HL-60/S4 treated with phorbol 12-myristate 13-acetate at 8.2 ng/mL for 4 days and 3 days (cell line): ENCODE measurements around the gene SCNN1A.

Experiments
- in situ Hi-C: fragments of 300-500 bp; cut with MboI; formaldehyde crosslinking; loops from 2 replicates; pipeline ENCODE4 v1.15.0; 2022; ENCODE audit warnings: low sequenced_read_pairs

Gene SCNN1A

DNA sequence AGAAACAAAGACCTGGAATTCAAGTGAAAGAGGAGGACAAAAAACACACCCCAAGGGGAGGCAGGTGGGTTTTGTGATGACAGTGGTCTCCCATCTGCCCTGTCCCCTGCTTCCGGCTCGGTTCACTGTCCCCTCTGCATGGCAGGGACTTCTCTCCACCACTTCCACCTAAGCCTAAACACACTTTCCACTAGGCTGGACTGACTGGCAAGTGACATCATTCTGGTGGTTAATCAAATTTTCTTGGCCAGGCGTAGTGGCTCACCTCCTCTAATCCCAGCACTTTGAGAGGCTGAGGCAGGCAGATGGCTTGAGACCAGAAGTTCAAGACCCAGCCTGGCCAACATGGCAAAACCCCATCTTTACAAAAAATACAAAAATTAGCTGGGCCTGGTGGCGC lies 53.0 kb downstream of the SCNN1A start:
- in situ Hi-C loops: no loop called here

DNA sequence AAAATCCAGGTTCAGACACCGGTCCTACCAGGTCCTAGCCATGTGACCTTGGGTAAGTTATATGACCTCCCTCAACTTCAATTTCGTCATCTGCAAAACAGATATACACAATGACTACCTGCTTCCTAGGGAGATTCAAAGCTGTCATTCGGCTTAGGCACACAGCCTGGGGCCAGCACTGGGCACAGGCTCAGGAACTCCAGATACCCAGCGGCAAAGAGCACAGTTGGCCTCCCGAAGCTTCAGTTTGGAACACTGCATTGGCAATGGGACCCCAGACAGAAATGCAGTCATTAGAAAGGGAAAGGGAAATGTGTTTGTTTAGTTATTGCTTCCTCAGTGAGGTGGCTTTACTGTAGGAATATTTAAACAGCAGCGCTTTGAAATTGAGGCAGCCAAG lies 53.5 kb downstream of the SCNN1A start:
- in situ Hi-C loops: no loop called here

- in situ Hi-C loops: no loop called here
Measured at GRCh38 chr12:6319446-6319845, 55.9 kb downstream of the SCNN1A start.

GRCh38 chr12:6318440-6318879 lies 56.9 kb downstream of the SCNN1A start:
- in situ Hi-C loops: no loop called here

- in situ Hi-C loops: no loop called here
Measured at GRCh38 chr12:6317693-6318439, 57.5 kb downstream of the SCNN1A start.

- in situ Hi-C loops: no loop called here
Measured at GRCh38 chr12:6316921-6317692, 58.3 kb downstream of the SCNN1A start.

- in situ Hi-C loops: no loop called here
Measured at GRCh38 chr12:6315704-6316597, 59.4 kb downstream of the SCNN1A start.

DNA sequence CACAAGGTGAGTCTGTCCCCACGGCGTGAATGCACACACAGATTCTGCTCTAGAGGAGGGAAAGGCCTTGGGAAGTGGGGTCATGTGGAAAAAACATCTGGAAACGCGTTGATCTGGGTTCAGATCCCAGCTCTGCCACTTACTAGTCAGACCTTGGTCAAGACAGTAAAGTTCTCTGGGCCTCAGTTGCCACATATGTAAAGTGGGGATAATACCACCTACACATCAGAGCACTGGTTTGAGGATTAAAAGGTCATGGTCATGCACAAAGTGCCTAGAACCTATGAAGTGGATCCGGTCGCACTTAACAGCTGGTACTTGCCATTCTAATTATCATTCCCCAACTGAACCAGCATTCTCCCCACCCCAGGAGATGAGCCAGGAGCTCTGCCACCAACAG lies 60.2 kb downstream of the SCNN1A start:
- in situ Hi-C loops: no loop called here

GRCh38 chr12:6314776-6315175 lies 60.6 kb downstream of the SCNN1A start:
- in situ Hi-C loops: no loop called here

GRCh38 chr12:6313326-6313940 lies 61.9 kb downstream of the SCNN1A start:
- in situ Hi-C loops: no loop called here

DNA sequence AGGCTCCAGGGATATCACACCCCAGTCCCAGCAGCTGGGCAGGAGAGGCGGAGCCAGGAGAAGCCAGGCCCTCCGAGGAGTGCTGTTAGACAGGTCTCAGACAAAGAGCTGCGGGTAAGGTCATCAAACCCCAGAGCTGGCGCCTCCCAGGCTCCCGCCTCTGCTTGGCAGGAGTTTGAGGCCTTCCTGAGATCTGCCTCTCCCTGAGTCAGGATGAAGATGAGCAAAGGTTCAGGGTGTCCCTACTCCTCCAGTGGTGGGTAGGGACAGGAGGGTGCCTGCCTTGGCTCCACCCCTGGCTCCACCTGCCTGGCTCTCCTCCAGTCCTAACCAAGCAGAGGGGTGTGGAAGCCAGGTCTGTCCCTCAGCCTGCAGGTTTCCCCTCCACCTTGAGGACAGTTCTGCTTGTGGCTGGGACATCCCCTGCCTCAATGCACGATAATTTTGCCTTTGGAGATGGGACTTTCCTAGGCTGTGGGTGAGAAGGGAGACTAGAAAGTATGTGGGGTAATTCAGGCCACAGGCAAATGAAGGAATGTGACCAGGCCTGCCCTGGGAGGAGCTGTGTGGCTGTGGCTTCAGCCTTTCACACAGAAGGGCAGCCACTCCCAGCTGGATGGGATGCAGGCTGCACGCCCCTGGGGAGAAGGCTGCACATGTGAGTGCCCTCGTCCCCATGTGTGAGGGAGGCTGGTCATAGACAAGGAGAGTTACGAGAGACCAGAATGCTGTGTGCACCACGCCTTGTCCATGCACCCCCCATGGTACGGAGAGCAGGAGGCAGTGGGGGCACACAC lies 62.6 kb downstream of the SCNN1A start:
- in situ Hi-C loops: no loop called here

DNA sequence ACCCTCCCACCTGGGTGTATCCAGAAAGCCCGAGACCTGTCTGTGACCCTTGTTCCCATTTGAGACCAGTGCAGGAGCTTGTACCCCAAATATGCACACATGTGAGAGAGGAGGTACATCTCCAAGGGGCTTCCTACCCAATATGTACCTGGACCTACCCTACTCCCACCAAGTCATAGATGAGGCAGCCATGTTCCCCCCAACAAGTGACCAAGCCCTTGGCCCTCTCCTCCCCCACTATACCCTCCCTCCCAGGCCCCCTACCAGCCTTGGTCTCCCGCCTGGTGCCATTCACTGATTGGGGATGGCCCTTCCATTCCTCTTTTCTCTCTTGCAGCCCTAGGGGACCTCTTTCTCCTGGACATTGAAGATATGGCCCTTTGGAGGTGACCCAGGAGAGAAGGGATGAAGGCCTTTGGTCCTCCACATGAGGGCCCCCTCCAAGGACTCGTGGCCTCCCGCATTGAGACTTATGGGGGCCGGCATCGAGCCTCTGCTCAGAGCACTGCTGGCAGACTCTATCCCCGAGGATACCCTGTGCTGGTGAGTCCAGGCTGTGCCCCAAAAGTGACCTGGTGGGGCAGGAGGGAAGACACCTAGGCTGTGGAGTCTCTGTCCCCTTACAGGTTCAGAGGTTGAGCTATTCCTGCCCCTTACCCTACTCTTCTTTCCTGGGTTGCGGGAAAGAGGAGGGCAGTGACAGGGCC lies 63.4 kb downstream of the SCNN1A start:
- in situ Hi-C loops: no loop called here

GRCh38 chr12:6310771-6311610 lies 64.4 kb downstream of the SCNN1A start:
- in situ Hi-C loops: no loop called here

GRCh38 chr12:6307529-6307928 lies 67.8 kb downstream of the SCNN1A start:
- in situ Hi-C loops: no loop called here

- in situ Hi-C loops: no loop called here
Measured at GRCh38 chr12:6306599-6307220, 68.7 kb downstream of the SCNN1A start.

DNA sequence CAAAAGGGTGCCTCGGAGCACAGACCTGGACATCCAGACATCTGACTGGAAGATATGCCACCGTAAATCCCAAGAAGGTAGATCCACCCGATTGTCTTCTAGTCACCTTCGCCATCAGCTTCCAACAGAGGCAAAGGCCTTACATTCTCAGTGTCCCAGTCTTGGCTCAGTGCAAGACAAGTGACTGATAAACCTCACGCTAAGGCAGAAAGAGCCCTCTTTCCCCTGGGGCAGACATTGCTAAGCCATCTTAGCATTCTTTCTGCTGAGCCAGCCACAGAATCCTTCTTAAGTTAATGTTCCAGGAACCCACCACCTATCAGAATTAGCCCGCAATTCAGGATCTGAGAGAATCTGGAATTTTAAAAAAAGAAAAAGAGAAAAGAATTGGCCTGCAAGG lies 69.2 kb downstream of the SCNN1A start:
- in situ Hi-C loops: no loop called here

- in situ Hi-C loops: no loop called here
Measured at GRCh38 chr12:6303071-6303470, 72.3 kb downstream of the SCNN1A start.

DNA sequence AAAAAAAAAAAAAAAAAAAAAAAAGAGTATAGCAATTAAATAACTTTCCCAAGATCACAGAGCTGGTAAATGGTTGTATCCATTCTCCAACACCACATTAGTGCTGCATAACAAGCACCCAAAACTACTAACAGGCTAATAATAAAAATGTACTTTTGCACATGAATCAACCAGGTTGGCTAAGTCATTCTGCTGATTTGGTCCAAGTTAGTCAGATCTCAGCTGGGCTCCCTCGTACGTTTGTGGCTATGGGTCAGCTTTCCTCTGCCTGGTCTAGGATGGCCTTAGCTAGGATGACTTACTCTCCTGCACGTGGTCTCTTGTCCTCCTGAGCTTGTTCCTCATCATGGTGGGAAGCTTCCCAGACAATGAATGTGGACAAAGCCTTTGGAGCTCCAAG lies 72.7 kb downstream of the SCNN1A start:
- in situ Hi-C loops: no loop called here
